ENCODE measurements around the gene LONP2.
"Not testable (repeated sequence)": the region's sequence is repeated elsewhere in the genome, so short reads cannot be mapped to it uniquely, and the experiment has no call there.

The LONP2 gene

DNA sequence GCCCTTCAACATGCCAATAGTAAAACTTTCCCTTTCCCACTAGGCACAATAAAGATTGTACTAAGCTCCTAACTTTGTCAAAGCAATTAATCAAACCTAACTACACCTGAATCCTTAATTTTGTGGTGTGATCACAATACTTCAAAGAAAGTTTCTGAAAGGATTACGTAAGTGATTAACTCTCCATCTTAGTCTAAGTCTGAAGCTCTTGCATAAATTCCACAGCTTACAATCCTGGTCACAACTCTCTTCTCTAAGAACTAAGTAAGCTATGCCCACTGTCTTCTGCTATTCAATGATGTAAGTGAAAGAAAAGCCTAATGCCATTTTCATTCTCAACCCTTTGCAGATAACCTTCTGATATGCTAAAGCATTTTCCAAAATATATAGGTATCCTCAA is 125.7 kb downstream of the LONP2 start:
- no peak for DNase-seq (ENCODE audit: low spot score)

DNA sequence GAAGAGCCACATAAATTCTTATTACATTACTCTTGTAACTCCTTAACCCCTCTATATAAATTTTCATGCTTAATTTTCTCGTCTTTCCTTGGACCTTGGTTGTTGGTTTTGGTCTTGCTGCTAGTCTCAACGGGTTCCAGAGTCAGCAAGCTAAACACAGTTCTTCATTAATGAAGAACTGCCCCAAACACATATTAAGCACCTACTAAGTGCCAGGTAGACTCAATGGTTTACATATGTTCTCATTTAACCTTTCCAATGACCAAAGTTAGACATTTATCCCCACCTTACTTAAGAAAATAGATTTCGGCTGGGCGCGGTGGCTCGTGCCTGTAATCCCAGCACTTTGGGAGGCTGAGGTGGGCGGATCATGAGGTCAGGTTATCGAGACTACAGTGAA is 126.1 kb downstream of the LONP2 start:
- DNase-seq (ENCODE audit: low spot score), result no peak

DNA sequence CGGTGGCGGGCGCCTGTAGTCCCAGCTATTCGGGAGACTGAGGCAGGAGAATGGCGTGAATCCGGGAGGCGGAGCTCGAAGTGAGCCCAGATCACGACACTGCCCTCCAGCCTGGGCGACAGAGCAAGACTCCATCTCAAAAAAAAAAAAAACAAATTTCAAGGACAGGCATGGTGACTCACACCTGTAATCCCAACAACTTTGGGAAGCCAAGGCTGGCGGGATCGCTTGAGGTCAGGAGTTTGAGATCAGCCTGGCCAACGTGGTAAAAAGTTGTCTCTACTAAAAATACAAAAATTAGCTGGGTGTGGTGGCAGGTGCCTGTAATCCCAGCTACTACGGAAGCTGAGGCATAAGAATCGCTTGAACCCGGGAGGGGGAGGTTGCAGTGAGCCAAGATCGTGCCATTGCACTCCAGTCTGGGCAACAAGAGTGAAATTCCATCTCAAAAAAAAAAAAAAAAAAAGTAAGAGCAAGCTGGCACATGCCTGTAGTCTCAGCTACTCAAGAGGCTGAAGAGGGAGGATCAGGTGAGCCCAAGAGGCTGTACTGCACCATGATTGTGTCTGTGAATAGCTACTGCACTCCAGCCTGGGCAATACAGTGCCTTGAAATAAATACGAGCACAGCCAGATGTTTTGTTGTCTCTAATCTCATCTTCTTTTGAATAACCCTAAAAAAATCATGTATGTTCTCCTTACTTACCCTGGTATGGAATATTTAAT is 126.7 kb downstream of the LONP2 start:
- not testable (repeated sequence) for DNase-seq (ENCODE audit: low spot score)

DNA sequence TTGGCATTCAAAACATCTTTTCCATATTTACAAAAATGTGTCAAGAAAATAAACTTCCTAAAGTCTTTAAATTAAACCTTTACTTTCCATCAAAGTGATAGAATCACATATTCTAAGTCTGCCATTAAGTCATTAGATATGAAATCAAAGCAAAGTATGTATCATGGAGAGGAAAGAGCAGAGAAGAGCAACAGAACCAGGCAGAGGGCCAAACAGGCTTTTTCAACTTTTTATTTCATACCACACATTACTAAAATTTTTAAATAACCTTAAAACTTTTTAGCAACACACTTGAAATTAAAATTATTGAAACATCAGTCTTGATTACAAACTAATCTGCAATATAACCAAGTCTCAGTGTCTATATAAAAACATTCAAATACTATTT is 127.3 kb downstream of the LONP2 start:
- DNase-seq (ENCODE audit: low spot score), result no peak

DNA sequence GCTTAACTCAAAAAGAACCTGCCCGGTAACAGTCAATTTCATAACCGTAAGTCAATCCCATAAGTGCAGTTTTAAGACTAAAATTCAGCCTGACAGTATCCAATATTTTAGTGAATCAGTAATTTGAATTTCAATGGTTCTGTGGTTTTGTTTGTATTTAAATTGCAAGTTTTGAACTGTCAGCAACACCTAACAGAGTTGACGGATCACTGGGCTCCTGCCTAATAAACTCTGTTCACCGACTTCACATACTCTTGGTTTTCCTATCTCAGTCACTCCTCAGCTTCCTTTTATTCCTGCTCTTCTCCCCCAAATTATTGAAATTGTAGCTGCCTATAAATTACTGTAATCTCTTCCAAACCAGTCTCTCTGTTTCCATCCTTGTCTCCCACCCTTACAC is 128.6 kb downstream of the LONP2 start:
- DNase-seq (ENCODE audit: low spot score), result no peak

DNA sequence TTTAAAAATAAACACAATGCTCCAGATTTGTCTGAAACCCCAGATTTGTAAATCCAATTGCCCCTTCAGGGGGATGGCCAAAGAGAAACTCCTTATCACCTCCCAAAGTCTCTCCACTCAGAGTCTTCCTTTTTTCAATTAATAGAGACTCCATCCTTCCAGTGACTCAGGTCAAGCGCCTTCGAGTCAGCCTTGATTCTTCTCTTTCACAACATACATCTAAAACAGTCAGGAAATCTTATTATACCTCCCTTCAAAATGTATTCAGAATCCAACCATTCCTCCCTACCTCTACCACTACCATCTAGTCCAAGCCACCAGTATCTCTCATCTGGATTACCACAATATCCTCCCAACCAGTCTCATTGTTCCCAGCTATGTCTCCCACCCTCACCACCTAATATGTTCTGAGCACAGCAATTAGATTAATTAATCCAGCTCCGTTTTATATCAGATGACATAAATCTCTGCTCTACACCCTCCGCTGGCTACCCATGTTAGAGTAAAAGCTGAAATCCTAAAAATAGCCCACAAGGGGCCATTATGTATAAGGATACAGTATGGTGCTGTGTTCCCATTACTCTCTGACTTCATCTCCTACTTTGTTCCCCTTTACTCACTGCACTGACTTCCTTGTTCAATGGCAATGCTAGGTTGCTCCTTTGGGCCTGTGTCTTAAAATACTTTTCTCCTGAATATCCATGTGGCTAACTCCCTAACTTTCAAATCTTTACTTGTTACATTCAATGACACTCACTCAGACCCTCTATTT is 129.3 kb downstream of the LONP2 start:
- no peak for DNase-seq (ENCODE audit: low spot score)

DNA sequence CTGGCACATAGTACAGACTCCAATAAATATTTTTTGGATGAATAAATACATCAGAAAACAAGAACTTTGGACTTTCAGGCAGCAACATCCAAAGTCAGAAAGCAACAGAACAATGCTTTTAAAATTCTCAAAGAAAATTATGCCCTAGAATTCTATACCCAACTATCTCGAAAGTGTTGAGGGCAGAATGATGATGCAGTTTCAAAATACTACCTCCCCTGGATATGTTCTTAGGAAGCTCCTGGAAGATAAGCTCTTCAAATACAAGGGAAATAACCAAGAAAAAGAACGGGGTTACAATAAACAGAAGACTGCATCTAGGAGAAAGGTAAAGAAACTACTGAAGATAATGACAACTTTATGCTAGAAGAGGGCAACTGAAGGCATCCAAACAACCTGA is 130.2 kb downstream of the LONP2 start:
- no peak for DNase-seq (ENCODE audit: low spot score)

DNA sequence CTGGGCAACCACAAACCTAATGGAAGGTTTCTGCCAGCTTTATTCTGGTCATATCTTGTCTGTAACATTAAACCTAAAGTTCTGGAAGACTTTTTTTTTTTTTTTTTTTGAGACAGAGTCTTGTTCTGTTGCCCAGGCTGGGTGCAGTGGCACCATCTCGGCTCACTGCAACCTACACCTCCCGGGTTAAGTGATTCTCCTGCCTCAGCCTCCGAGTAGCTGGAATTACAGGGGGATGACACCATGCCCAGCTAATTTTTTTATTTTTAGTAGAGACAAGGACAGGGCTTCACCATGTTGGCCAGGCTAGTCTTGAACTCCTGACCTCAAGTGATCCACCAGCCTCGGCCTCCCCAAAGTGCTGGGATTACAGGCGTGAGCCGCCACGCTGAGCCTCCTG is 133.2 kb downstream of the LONP2 start:
- not testable (repeated sequence) for DNase-seq (ENCODE audit: low spot score)

DNA sequence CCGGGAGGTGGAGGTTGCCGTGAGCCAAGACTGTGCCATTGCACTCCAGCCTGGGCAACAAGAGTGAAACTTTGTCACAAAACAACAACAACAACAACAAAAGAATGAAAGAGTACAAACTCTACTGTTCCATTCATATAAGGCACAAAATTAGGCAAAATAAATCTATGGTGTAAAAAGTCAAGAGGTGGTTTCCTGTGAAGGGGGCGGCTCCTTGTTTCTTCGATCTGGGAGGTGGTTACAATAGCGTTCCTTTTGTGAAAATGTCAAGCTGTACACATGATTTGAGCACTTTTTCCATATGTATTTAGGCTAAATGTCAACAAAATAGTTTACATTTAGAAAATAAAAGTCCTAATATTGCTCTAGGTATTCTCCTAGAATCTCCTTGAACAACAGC is 134.2 kb downstream of the LONP2 start:
- DNase-seq (ENCODE audit: low spot score), result no peak

DNA sequence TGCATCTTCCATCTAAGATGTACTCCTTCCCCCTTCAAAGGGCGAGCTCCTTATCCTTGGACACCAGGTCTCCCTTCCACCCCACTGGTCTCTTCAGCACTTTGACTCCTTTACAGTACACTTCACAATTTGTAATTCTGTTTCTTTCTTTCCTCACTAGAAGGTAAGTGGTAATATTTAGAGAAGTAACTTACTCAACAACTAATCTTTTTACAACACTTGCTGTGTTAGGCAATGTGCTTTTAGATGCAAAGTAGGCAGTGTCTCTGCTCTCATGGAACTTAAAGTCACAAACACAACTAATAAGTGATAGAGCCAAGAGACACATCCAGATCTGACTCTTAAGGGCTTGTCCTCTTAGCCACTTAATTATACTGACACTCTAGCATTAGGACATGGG is 134.7 kb downstream of the LONP2 start:
- DNase-seq (ENCODE audit: low spot score), result no peak

DNA sequence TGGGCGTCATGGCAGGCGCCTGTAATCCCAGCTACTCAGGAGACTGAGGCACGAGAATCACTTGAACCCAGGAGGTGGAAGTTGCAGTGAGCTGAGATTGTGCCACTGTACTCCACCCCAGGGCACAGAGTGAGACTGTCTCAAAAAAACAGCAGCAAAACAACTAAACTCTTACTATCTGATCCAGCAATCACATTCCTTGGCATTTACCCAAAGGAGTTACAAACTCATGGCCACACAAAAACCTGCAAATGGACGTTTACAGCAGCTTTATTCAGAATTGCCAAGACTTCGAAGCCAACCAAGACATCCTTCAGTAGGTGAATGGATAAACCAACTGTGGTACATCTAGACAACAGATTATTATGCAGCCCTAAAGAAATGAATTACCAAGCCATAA is 137.1 kb downstream of the LONP2 start:
- no peak for DNase-seq (ENCODE audit: low spot score)

DNA sequence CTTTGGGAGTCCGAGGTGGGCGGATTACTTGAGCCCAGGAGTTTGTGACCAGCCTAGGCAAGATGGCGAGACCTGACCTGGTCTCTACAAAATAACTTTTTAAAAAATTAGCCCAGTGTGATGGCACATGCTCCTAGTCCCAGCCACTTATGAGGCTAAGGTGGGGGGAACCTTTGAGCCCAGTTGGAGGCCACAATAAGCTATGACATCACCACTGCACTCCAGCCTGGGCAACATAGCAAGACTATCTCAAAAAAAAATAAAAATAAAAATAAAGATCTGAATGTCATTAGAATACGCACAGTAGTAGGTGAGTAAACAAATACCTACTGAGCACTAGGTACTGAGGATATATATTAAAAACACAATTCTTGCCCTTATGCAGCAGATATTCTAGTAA is 138.0 kb downstream of the LONP2 start:
- no peak for DNase-seq (ENCODE audit: low spot score)

DNA sequence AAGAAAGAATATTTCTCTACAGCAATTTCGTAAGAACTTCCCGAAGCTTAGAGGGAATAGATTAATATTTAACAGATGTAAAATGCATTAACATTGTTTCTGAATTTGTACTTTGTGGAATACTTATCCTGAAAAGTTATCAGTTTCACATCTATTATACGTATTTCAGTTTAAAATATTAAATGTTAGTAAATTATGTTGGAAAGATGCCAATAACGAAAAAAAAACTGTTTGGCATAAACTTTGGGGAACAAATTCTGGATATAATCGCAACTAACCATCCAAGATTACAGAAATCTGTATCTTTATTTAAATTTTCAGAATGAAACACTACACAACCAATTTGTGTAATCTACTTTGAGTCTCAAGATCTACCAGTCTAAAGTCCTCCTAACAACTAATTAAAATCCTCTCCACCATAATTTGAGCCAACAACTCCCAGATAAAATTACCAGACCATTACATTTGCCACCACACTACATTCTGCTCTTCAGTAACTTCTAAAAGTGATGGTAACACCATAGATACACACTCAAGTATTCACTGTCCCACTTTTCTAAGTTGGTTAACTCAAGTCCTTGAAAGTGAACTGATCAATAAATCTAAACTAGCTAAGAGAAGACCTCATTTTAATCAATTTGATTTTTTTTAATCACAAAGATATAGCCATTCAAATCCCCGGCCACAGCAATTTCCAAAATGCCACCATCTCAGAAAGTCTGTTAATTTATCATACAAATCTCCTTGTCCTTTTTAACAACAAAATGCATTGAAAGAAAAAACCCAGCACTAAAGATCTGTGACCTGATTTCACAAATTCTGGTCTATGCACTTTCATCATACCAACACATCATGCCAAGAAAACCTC is 139.1 kb downstream of the LONP2 start:
- DNase-seq (ENCODE audit: low spot score), result no peak

DNA sequence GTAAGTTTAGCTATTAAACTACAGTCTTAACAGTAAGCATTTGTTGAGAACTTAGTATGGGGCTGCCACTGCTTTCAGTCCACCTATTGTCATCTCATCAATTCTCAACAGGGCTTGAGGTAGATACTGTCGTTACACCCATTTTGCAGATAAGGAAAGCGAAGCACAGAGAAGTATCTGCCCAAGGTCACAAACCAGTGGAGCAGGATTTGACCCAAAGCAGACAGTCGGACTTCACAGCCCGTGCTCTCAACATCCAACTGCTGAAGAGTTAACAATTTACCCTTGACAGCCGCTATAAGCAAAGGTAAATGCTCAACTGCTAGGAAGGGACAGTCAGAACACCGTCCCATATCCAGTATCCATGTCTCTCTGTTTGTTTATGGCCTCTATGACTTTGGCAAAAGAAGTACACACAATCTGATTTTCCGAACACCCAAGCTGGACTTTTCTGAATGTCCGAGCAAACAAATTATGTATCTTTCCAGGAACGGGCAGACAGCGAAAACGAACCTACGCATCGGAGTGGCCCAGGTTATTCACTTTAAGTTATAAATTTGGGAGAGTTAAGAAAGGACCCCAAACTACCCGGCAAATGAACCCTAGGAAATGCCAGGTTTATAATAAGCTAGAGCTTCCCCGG is 139.9 kb downstream of the LONP2 start:
- no peak for DNase-seq (ENCODE audit: low spot score)

DNA sequence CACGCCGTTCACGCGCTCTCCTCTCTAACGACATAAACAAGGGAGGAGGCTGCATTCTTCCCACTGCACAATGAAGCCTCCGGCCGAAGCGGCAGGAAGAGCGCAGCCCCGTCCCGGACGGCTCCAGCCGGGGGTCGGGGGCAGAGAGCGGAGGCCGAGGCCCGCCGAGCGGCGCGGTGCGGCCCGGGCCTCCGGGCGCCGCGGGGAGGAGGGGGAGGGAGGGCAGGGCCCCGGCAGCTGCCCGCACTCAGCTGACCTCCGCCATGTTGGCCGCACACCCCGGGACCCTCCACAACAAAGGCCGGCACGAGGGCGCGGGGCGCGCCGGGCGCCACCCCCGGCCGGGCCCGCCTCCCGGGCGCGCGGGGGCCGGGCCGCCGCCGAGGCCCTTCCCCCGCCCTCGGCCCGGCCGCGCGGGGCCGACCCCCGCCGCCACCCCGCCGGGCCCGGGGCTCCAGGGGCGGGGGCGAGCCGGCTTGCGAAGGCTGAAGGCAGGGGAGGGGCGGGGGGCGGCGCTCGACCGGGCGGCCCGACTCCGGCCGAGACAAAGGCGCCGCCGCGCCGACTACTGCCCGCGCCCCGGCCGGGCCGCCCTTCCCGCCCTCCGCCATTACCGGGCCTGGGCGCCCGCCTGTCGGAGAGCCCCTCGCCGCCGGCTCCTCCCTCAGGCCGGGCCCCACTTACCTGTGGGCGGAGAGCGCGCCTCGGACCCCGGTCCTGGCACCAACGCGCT is 140.6 kb downstream of the LONP2 start:
- peak; percentile 18 for DNase-seq (ENCODE audit: low spot score)

DNA sequence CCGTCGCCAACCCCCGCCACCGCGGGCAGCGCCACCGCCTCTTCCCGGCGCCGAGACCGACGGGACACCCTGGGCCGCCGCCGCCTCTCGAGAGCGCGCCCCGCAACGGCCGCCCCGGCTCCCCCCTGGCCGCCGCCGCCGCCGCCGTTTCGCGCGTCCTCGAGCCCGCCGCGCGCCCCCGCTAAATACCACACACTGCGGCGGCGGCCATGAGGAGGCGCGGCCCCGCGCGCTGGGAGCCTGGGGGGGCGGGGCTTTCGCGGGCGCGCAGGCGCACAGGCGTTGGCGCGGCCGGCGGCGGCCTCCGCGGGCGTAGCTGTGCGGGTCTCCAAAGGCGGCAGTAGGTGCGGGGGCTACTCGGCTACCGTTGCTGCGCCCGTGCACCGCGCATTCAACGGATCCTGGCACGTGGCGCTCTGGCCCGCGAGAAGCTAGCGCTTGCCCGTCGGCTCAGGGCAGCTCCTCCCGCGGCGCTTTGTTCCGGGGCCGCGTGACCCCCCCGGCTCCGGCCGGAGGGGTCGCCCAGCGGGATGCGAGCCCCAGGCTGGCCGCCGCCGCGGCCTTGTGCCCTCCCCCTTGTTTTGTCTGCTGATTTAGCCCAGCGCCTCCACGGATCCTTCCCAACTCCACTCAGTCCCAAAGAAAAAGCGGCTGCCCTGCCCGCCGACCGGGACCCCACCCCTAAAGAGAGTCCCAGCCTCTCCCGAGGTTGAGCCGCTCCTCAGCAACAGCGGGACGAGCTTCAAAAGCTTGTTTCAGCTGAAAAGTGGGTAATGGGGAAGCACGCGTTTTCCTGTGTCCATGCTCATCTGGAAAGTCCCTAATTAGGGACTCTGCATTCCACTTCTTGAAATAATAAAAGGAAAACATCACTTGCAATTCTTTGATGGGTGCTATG is 141.4 kb downstream of the LONP2 start, which contains the start of gene SIAH1:
SIAH1 (minus strand) TSS at position 161 of the 898 bp plus-strand sequence. CDS start 22,985 bp downstream, outside the sequence.
- DNase-seq (ENCODE audit: low spot score), result peak; percentile 49

DNA sequence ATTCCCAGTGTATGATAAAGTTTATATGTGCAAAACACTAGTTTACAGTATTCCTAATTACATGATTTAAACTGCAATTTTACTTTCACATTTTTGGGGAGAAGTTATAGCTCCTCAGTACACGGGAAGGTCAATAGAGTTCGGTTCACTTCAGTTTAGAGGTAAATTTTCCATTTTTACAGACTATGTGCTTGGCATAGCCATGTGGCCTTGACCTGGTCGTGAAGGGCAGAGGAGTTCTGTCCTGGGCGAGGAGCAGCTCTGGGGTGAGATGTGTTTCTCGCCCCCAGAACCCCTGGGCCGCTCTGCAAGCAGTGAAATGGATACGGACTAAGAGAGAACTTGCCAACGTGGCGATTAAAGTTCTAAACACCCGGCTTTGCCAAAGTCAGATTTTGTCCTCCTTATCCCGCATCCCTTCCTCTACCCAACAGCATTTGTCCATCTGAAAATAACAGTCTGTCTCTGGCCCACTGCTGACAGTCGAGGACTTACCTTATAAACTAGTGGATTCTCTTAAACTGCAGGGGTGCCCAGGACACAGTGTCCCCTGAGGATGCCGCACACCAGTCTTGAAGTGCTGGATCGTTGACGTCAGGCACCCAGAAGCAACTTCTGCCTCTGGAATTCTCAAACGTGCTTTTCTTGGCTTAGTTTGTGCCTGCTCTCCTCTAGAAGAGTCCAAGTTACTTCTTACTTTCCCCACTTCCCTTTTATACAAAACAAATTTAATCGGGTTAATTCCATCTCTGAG is 142.6 kb downstream of the LONP2 start:
- DNase-seq (ENCODE audit: low spot score), result no peak

DNA sequence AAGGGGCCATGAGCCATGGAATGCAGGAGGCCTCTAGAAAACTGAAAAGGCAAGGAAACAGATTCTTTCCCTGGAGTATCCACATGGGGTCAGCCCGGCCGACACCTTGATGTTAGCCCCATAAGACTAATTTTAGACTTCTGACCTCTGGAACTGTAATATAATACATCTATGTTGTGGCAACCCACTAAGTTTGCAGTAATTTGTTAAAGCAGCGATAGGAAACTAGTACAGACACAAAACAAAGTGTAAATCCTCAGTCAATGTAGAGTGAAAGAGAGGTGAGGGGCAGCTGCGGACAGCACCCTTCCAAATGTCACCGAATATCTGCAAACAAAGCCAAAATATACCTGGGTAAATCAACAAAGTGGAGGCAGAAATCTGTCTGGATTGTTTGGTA is 148.3 kb downstream of the LONP2 start:
- DNase-seq (ENCODE audit: low spot score), result no peak

DNA sequence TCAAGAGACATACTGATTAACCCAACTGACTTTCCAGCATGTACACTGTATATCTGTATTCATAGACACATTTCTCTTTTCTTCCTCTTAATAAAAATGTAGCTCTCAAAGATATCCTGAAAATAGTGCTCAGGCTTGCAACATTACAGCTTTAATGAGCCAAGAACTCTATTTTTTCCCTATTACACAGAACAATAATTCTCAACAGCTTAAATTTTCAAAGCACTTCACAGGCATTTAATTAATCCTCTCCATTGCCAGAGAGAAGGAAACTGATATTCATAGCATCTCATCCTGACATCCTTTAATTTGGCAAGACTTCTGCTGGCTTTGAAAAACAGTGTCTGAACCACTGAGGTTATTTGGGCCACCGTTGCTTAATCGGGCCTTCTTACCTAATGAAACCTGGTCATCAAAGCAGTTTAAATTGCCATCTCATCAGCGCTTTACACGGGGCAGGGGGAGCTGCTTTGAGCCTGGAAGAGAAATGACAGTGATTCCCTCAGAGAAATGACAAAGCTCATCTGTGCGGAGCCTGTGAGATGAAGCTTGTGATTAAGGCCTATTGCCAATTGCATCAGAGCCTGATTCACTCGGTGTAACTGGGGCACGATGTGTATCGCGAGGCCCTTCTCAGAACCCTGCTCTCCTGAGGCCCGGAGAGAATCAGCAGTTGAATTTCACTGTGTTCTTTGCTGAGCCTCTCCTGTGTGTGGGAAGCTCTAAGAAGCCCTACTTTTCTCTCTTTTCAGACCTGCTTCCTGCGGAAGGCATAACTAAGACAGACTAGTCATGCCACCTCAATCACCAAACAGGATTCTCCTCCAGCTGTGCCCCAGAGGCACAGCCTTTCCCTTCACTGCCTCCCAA is 149.6 kb downstream of the LONP2 start:
- no peak for DNase-seq (ENCODE audit: low spot score)

Data from COLO829 (cell line).